Sigmoid colon (tissue), 4 donors: ENCODE data around the gene GPR160.

Experiments
- EP300 ChIP-seq, 4 donors: sonication (generic); formaldehyde crosslinking; IDR thresholded peaks; one replicate each; pipeline ENCODE4 v1.6.1; 2017; ENCODE audit warnings: antibody characterized with exemption in 4 of 4
- POLR2A ChIP-seq, 2 donors: fragments of 450-650 bp; IDR thresholded peaks; one replicate each; pipeline ENCODE4 v1.6.1; 2016; ENCODE audit warnings: antibody characterized with exemption in 2 of 2, mild to moderate bottlenecking in 2 of 2, moderate library complexity in 2 of 2
- POLR2AphosphoS5 ChIP-seq, 4 donors: sonication (generic); formaldehyde crosslinking; IDR thresholded peaks; one replicate each; pipeline ENCODE4 v1.6.1; 2017; ENCODE audit warnings: antibody characterized with exemption in 4 of 4
- TF ChIP-seq, protein P1 (sequence below), 4 experiments: fragments of 450-650 bp in 3 of 4; fragments of 200-600 bp in 1 of 4; IDR thresholded peaks; one replicate each; pipeline ENCODE4 v1.5.1; 2016 to 2019; ENCODE audit warnings: antibody characterized with exemption in 4 of 4, mild to moderate bottlenecking in 3 of 4, moderate library complexity in 2 of 4

DNA sequence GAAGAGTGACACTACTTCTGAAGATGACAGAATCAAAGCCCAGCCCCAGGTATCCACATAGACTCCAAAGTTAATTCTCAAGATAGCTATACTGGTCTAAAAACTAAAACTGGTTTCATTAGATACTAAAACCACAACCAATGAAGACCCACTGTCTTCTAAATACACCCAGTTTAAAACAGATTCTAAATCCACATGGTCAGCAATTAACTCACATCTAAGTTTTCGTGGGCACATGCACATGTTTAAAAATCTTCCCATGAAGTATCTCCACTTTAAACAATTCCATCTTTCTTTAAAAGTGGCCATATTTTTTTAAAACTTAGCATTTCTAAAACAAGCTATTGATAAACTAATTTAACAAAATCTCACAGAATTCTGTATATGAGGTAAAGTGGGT, 63.1 kb downstream of the GPR160 start:
- TF ChIP-seq, protein P1, sequence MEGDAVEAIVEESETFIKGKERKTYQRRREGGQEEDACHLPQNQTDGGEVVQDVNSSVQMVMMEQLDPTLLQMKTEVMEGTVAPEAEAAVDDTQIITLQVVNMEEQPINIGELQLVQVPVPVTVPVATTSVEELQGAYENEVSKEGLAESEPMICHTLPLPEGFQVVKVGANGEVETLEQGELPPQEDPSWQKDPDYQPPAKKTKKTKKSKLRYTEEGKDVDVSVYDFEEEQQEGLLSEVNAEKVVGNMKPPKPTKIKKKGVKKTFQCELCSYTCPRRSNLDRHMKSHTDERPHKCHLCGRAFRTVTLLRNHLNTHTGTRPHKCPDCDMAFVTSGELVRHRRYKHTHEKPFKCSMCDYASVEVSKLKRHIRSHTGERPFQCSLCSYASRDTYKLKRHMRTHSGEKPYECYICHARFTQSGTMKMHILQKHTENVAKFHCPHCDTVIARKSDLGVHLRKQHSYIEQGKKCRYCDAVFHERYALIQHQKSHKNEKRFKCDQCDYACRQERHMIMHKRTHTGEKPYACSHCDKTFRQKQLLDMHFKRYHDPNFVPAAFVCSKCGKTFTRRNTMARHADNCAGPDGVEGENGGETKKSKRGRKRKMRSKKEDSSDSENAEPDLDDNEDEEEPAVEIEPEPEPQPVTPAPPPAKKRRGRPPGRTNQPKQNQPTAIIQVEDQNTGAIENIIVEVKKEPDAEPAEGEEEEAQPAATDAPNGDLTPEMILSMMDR (IDR thresholded peaks at IDR 0.05), result no peak
- no peak for TF ChIP-seq POLR2A (IDR thresholded peaks at IDR 0.05)
- TF ChIP-seq POLR2AphosphoS5 (IDR thresholded peaks at IDR 0.05), result no peak
- no peak for TF ChIP-seq EP300 (IDR thresholded peaks at IDR 0.05)
